ENCODE results near the gene PUSL1. TPM values are rescaled to one million over a fixed set of nuclear protein-coding genes. Genes with fewer than 3 reads are reported as not detected.
A peak's percentile ranks its signal among the peaks of the same experiment; 100 is the strongest.

The PUSL1 gene
- total RNA-seq, 4 donors from 2014 or later, result 42.3 to 62.1 (median 53.7) TPM

DNA sequence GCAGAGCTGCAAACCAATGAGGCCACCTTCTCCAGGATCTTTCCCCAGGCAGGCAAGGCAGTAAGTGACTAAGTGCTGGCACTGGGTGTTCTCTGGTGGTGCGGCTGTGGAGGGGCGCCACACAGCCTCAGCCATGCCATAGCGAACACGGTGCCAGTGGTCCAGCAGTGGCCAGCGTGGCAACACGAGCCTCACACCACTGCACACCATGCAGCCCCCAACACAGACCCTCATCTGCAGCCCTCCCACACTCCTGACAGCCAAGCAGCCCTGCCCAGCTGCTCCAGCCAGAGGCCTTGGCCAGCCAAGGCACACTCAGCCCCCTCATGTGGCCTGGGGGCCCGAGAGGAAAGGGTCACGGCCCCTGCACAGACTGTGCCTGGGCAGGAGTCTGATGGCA, 13.1 kb downstream of the PUSL1 start:
- WGBS, 2 donors, result 85 to 93% methylated on average over 3 to 8 of the region's 8 CpGs
- H3K4me3 ChIP-seq (ENCODE audit: low read depth, poor library complexity, severe bottlenecking), result no peak overlapping the region
- intact Hi-C loops (cut with DNase I; ENCODE audit: low total_unique reads), result no loop called here
- TF ChIP-seq, protein P1, sequence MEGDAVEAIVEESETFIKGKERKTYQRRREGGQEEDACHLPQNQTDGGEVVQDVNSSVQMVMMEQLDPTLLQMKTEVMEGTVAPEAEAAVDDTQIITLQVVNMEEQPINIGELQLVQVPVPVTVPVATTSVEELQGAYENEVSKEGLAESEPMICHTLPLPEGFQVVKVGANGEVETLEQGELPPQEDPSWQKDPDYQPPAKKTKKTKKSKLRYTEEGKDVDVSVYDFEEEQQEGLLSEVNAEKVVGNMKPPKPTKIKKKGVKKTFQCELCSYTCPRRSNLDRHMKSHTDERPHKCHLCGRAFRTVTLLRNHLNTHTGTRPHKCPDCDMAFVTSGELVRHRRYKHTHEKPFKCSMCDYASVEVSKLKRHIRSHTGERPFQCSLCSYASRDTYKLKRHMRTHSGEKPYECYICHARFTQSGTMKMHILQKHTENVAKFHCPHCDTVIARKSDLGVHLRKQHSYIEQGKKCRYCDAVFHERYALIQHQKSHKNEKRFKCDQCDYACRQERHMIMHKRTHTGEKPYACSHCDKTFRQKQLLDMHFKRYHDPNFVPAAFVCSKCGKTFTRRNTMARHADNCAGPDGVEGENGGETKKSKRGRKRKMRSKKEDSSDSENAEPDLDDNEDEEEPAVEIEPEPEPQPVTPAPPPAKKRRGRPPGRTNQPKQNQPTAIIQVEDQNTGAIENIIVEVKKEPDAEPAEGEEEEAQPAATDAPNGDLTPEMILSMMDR (IDR thresholded peaks at IDR 0.05), result no peak
- no peak for TF ChIP-seq POLR2A (IDR thresholded peaks at IDR 0.05)
- no peak for DNase-seq (ENCODE audit: low spot score in 2 of 2)

DNA sequence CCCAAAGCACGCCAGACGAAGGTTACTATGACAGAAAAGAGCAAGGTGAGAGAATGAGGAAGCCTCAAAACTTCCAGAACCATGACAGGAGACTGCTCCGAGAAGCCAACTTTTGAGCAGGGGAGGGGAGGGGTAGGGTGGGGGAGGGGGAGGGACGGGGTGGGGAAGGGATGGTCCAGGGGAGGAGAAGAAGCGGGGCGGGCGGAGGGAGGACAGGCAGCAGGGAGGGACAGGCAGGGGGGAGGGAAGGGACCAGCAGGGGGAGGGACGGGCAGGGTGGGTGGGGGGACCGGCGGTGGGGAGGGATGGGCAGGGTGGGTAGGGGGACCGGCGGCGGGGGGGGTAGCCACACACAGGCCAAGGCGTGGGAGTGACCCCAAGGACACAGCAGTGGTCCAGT, 14.0 kb downstream of the PUSL1 start:
- 86 to 87% methylated on average over 8 to 9 of the region's 14 CpGs for WGBS, 2 donors
- intact Hi-C loops (cut with DNase I; ENCODE audit: low total_unique reads), result no loop called here

DNA sequence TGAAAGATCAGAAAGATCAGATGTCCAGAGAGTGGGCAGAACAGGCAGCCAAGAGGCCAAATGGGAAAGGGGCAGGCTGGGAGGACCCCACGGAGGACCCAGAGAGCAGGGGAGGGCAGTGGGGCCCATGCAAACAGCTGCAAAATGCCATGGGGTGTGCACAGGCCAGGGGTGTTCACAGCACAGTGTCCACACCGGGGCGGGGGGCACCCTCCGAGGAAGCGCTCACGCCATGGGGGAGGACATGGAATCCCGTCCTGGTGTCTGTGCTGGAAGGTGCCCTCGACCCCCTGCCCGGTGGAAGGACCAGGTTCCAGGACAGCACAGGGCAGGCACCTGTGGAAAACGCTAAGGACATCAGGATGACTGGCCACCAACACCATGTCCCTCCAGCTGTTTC, 14.6 kb downstream of the PUSL1 start:
- intact Hi-C loops (cut with DNase I; ENCODE audit: low total_unique reads), result no loop called here
- WGBS, 2 donors, result 84 to 91% methylated on average over 10 of the region's 10 CpGs
- TF ChIP-seq, protein P1 (IDR thresholded peaks at IDR 0.05), result no peak
- TF ChIP-seq POLR2A (IDR thresholded peaks at IDR 0.05), result no peak
- DNase-seq (ENCODE audit: low spot score in 2 of 2), result no peak
- H3K4me3 ChIP-seq (ENCODE audit: low read depth, poor library complexity, severe bottlenecking), result no peak overlapping the region

More for the DNA sequence above, 14.0 kb downstream of the PUSL1 start:
- TF ChIP-seq POLR2A (IDR thresholded peaks at IDR 0.05), result no peak
- TF ChIP-seq, protein P1 (IDR thresholded peaks at IDR 0.05), result no peak
- DNase-seq (ENCODE audit: low spot score in 2 of 2), result no peak
- no peak overlapping the region for H3K4me3 ChIP-seq (ENCODE audit: low read depth, poor library complexity, severe bottlenecking)

DNA sequence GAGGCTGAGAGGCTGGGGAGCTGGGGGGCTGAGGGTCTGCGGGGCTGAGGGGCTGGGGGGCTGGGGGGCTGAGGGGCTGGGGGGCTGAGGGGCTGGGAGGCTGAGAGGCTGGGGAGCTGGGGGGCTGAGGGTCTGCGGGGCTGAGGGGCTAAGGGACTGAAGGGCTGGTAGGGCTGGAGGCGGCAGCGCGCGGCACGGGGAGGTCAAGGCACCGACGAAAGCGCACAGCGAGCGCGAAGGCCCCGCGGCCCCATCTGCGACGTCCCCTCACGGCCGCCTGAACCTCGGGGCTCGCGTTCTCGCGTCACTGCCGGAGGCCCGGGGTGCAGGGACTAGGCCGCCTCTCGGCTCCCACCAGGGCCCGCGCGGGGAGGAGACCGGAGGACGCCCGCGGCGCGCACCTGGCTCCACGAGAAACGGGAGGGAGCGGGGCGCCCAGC, 15.7 kb downstream of the PUSL1 start:
- intact Hi-C loops (cut with DNase I; ENCODE audit: low total_unique reads), result no loop called here
- TF ChIP-seq, protein P1 (IDR thresholded peaks at IDR 0.05), result no peak
- no peak for TF ChIP-seq POLR2A (IDR thresholded peaks at IDR 0.05)
- WGBS, 2 donors, result 0 to 1% methylated on average over 25 to 27 of the region's 41 CpGs
- peak overlapping the region; percentile 70 for H3K4me3 ChIP-seq (ENCODE audit: low read depth, poor library complexity, severe bottlenecking)
- DNase-seq (ENCODE audit: low spot score in 2 of 2), result no peak

DNA sequence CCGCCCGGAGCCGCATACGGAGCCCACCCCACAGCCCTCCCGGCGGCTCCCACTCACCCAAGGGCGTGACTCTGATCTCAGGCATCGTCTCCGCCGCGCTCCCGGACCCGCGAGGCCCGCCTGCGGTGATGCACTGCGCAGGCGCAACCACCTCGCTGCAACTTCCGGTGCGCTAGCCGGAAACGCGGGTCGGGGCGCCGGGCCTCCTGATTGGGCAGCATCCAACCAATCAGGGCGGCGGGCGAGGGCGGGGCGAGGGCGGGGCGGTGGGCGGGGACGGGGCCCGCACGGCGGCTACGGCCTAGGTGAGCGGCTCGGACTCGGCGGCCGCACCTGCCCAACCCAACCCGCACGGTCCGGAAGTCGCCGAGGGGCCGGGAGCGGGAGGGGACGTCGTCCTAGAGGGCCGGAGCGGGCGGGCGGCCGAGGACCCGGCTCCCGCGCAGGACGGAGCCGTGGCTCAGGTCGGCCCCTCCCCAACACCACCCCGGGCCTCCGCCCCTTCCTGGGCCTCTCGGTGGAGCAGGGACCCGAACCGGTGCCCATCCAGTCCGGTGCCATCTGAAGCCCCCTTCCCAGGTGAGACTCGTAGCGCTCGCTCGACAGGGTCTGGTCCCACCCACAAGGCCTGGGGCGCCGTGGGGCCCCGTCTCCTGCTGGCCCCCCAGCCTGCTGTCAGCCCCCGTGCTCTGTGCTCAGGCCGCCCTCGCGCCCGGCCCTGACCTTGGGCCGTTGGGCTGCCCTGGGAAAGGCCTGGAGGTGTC, 16.3 kb downstream of the PUSL1 start, which contains the start of the genes CPTP and INTS11:
CPTP (plus strand) TSS at position 279 of the 764 bp plus-strand sequence. CDS start 2,109 bp downstream, outside the sequence.
INTS11 (minus strand) TSS at position 137 of the 764 bp plus-strand sequence; CDS start at position 85, 52 bp downstream.
- peak within 1 kb of the TSS; percentile 70 for H3K4me3 ChIP-seq (ENCODE audit: low read depth, poor library complexity, severe bottlenecking)
- peak; percentile 86 to 99 for DNase-seq (ENCODE audit: low spot score in 2 of 2)
- 0 to 3% methylated on average over 20 to 31 of the region's 84 CpGs for WGBS, 2 donors
- TF ChIP-seq, protein P1 (IDR thresholded peaks at IDR 0.05), result no peak
- peak in 1 of 2 donors; percentile 38 for TF ChIP-seq POLR2A (IDR thresholded peaks at IDR 0.05)
- intact Hi-C loops (cut with DNase I; ENCODE audit: low total_unique reads), result no loop called here

Data from lower leg skin (tissue), 4 donors.